K562 (cell line): ENCODE measurements around the gene EIF2S2. TPM values are rescaled to one million over a fixed set of nuclear protein-coding genes. Genes with fewer than 3 reads are reported as not detected.

Experiments used
- ERF ChIP-seq: fragments of 450-650 bp; formaldehyde crosslinking; IDR thresholded peaks from 2 replicates; pipeline ENCODE4 v1.4.0; 2020; ENCODE audit warnings: mild to moderate bottlenecking, mixed read lengths
- GTF2F1 ChIP-seq: IDR thresholded peaks from 2 replicates; pipeline ENCODE4 v1.6.1; 2011; ENCODE audit warnings: low read depth, low read length, improper control_type of control experiment
- MCM7 ChIP-seq, 2 experiments: fragments of 450-650 bp; IDR thresholded peaks; 2 replicates each; pipeline ENCODE4 v1.6.1; 2016 to 2018
- MYNN ChIP-seq, 2 experiments: sonication (generic); formaldehyde crosslinking in 1 of 2; IDR thresholded peaks; 2 replicates each; pipeline versions ENCODE4 v1.5.0 to v1.6.1; 2016 to 2020; ENCODE audit warnings: antibody characterized with exemption in 1 of 2, missing genetic modification reagents in 1 of 2
- SLC30A9 ChIP-seq: fragments of 250-450 bp; sonication (Bioruptor Pico); IDR thresholded peaks from 2 replicates; pipeline ENCODE4 v1.8.0; 2022; ENCODE audit warnings: mild to moderate bottlenecking, moderate library complexity
- SMAD2 ChIP-seq: fragments of 150-350 bp; IDR thresholded peaks from 2 replicates; pipeline ENCODE4 v1.6.1; 2014; ENCODE audit warnings: low read depth, mild to moderate bottlenecking, low read length
- polyA plus RNA-seq, 8 experiments: library from polyadenylated mRNA; depleted of rRNA in 4 of 8; stranded (reverse) in 5 of 8; unstranded in 3 of 8; fragments of >200 nt; fragmentation: Nextera tagmentation in 2 of 8; fragmentation: Illumina TruSeq in 1 of 8; extraction: Ambion mirVana in 2 of 8; extraction: Trizol in 1 of 8; gene quantifications; 2 replicates each; pipeline versions ENCODE4 v1.2.1 to v1.2.3, GENCODE V29; 2011 to 2014; ENCODE audit warnings: inconsistent platforms in 1 of 8, missing spikeins in 1 of 8
- total RNA-seq, 7 experiments: library from RNA; depleted of rRNA in 6 of 7; stranded (reverse); fragments of >200 nt in 6 of 7; fragmentation: Illumina TruSeq in 2 of 7; extraction: Trizol in 2 of 7; gene quantifications; 2 replicates each; pipeline versions ENCODE4 v1.2.1 to v1.2.3, GENCODE V29; 2011 to 2021; ENCODE audit warnings: low replicate concordance in 1 of 7
- TF ChIP-seq, protein P1 (sequence below), 2 experiments: fragments of 450-650 bp; IDR thresholded peaks; 2 replicates each; pipeline ENCODE4 v1.6.1; 2016; ENCODE audit warnings: mild to moderate bottlenecking in 2 of 2, borderline replicate concordance in 1 of 2, low read depth in 1 of 2, moderate library complexity in 1 of 2
- TF ChIP-seq, protein P2 (sequence below): fragments of 200-600 bp; sonication (generic); IDR thresholded peaks from one replicate; pipeline ENCODE4 v1.6.1; 2012; ENCODE audit warnings: mild to moderate bottlenecking, low read depth, low read length, inconsistent platforms

EIF2S2 gene
- total and polyA plus RNA-seq, 9 of the 15 experiments (the other 6 are each of a cell fraction or from before 2014, with no cell fraction given): 79.7 to 220 (median 154) TPM

DNA sequence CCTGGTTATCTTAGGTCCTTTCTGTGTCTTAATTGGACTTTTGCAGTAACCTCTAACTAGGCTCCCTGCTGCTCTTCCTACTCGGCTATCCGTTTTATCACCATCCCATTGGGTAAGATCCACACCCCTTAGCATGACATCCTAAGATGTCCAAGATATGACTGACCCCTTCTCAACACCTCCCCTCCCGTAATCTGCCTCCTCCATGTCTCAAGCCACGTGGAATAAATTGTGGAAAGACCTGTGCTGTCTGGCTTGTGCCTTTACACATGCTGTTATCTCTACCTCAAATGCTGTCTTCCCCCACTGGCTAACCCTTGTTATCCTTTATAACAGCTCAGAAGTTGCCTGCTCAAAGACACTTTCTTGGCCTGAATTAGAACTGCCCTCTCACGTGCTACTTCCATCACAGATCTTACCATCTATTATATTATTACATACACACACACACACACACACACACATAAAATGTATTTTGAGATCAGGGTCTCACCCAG lies 26.5 kb downstream of the EIF2S2 start (continued):
- TF ChIP-seq, protein P1, sequence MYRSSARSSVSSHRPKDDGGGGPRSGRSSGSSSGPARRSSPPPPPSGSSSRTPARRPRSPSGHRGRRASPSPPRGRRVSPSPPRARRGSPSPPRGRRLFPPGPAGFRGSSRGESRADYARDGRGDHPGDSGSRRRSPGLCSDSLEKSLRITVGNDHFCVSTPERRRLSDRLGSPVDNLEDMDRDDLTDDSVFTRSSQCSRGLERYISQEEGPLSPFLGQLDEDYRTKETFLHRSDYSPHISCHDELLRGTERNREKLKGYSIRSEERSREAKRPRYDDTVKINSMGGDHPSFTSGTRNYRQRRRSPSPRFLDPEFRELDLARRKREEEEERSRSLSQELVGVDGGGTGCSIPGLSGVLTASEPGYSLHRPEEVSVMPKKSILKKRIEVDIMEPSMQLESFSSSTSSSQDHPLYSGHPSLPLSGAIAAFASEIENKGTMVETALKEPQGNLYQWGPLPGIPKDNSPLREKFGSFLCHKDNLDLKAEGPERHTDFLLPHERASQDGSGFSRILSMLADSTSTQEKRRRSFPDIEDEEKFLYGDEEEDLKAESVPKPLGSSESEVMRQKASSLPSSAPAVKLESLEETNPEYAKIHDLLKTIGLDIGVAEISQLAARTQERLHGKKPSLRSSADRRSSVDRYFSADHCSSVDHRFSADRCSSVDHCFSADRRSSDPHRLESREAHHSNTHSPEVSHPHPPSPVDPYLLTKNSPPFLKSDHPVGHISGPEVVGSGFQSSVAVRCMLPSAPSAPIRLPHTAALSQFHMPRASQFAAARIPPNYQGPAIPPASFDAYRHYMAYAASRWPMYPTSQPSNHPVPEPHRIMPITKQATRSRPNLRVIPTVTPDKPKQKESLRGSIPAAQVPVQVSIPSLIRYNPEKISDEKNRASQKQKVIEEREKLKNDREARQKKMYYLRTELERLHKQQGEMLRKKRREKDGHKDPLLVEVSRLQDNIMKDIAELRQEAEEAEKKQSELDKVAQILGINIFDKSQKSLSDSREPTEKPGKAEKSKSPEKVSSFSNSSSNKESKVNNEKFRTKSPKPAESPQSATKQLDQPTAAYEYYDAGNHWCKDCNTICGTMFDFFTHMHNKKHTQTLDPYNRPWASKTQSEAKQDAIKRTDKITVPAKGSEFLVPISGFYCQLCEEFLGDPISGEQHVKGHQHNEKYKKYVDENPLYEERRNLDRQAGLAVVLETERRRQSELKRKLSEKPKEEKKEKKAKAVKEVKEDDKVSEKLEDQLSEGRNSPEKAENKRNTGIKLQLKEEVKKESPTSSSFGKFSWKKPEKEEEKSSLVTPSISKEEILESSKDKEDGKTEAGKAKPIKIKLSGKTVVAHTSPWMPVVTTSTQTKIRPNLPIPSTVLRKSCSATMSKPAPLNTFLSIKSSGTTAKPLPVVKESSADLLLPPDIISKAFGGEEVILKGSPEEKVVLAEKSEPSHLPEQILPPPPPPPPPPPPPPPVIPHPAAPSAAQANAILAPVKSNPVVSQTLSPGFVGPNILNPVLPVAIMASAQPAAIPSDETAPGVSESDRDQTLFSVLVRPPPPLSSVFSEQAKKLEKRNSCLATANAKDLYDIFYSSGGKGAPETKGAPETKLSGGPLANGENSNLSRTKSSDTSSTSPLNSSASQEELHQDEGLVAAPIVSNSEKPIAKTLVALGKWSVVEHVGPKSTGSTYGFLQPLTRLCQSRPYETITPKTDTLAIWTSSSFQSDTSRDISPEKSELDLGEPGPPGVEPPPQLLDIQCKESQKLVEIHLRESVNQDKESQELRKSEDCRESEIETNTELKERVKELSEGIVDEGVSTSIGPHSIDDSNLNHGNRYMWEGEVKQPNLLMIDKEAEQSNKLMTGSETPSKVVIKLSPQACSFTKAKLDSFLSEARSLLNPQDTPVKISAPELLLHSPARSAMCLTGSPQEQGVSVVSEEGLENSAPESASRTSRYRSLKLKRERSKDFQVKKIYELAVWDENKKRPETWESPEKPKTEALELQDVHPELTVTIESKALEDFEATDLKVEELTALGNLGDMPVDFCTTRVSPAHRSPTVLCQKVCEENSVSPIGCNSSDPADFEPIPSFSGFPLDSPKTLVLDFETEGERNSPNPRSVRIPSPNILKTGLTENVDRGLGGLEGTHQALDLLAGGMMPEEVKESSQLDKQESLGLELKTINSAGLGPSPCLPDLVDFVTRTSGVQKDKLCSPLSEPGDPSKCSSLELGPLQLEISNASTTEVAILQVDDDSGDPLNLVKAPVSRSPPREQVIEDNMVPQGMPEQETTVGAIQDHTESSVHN (IDR thresholded peaks at IDR 0.05; ENCODE audit: borderline replicate concordance in 1 of 2, low read depth in 1 of 2): 0 out of 4 replicates have a peak, but pooled peaks of 1 of the 2 experiments have one; percentile 44
- TF ChIP-seq, protein P2, sequence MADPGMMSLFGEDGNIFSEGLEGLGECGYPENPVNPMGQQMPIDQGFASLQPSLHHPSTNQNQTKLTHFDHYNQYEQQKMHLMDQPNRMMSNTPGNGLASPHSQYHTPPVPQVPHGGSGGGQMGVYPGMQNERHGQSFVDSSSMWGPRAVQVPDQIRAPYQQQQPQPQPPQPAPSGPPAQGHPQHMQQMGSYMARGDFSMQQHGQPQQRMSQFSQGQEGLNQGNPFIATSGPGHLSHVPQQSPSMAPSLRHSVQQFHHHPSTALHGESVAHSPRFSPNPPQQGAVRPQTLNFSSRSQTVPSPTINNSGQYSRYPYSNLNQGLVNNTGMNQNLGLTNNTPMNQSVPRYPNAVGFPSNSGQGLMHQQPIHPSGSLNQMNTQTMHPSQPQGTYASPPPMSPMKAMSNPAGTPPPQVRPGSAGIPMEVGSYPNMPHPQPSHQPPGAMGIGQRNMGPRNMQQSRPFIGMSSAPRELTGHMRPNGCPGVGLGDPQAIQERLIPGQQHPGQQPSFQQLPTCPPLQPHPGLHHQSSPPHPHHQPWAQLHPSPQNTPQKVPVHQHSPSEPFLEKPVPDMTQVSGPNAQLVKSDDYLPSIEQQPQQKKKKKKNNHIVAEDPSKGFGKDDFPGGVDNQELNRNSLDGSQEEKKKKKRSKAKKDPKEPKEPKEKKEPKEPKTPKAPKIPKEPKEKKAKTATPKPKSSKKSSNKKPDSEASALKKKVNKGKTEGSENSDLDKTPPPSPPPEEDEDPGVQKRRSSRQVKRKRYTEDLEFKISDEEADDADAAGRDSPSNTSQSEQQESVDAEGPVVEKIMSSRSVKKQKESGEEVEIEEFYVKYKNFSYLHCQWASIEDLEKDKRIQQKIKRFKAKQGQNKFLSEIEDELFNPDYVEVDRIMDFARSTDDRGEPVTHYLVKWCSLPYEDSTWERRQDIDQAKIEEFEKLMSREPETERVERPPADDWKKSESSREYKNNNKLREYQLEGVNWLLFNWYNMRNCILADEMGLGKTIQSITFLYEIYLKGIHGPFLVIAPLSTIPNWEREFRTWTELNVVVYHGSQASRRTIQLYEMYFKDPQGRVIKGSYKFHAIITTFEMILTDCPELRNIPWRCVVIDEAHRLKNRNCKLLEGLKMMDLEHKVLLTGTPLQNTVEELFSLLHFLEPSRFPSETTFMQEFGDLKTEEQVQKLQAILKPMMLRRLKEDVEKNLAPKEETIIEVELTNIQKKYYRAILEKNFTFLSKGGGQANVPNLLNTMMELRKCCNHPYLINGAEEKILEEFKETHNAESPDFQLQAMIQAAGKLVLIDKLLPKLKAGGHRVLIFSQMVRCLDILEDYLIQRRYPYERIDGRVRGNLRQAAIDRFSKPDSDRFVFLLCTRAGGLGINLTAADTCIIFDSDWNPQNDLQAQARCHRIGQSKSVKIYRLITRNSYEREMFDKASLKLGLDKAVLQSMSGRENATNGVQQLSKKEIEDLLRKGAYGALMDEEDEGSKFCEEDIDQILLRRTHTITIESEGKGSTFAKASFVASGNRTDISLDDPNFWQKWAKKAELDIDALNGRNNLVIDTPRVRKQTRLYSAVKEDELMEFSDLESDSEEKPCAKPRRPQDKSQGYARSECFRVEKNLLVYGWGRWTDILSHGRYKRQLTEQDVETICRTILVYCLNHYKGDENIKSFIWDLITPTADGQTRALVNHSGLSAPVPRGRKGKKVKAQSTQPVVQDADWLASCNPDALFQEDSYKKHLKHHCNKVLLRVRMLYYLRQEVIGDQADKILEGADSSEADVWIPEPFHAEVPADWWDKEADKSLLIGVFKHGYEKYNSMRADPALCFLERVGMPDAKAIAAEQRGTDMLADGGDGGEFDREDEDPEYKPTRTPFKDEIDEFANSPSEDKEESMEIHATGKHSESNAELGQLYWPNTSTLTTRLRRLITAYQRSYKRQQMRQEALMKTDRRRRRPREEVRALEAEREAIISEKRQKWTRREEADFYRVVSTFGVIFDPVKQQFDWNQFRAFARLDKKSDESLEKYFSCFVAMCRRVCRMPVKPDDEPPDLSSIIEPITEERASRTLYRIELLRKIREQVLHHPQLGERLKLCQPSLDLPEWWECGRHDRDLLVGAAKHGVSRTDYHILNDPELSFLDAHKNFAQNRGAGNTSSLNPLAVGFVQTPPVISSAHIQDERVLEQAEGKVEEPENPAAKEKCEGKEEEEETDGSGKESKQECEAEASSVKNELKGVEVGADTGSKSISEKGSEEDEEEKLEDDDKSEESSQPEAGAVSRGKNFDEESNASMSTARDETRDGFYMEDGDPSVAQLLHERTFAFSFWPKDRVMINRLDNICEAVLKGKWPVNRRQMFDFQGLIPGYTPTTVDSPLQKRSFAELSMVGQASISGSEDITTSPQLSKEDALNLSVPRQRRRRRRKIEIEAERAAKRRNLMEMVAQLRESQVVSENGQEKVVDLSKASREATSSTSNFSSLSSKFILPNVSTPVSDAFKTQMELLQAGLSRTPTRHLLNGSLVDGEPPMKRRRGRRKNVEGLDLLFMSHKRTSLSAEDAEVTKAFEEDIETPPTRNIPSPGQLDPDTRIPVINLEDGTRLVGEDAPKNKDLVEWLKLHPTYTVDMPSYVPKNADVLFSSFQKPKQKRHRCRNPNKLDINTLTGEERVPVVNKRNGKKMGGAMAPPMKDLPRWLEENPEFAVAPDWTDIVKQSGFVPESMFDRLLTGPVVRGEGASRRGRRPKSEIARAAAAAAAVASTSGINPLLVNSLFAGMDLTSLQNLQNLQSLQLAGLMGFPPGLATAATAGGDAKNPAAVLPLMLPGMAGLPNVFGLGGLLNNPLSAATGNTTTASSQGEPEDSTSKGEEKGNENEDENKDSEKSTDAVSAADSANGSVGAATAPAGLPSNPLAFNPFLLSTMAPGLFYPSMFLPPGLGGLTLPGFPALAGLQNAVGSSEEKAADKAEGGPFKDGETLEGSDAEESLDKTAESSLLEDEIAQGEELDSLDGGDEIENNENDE: no peak
- TF ChIP-seq MYNN (IDR thresholded peaks at IDR 0.05) (no peak), MYNN (CRISPR knock-in tag; IDR thresholded peaks at IDR 0.05) (no peak), SMAD2 (no peak), MCM7 (IDR thresholded peaks at IDR 0.05) (no peak), ERF (CRISPR knock-in tag) (no peak), GTF2F1 (no peak), SLC30A9 (CRISPR knock-in tag) (no peak)
